Measurements from ENCODE around the gene HAL.

DNA sequence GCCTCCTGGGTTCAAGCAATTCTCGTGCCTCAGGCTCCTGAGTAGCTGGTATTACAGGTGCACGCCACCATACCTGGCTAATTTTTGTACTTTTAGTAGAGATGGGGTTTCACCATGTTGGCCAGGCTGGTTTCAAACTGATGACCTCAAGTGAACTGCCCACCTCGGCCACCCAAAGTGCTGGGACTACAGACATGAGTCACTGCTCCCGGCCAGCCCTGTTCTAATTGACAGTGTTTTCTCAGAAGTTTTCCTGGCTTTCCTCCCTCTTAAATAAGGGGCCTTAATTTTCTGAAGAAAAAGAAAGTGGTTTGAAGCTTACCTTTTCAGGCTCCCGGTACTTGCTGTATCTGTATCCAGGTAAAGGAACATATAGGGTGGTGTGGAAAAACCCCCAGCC lies 1.7 kb downstream of the HAL start:
- TF ChIP-seq, protein P1, sequence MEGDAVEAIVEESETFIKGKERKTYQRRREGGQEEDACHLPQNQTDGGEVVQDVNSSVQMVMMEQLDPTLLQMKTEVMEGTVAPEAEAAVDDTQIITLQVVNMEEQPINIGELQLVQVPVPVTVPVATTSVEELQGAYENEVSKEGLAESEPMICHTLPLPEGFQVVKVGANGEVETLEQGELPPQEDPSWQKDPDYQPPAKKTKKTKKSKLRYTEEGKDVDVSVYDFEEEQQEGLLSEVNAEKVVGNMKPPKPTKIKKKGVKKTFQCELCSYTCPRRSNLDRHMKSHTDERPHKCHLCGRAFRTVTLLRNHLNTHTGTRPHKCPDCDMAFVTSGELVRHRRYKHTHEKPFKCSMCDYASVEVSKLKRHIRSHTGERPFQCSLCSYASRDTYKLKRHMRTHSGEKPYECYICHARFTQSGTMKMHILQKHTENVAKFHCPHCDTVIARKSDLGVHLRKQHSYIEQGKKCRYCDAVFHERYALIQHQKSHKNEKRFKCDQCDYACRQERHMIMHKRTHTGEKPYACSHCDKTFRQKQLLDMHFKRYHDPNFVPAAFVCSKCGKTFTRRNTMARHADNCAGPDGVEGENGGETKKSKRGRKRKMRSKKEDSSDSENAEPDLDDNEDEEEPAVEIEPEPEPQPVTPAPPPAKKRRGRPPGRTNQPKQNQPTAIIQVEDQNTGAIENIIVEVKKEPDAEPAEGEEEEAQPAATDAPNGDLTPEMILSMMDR (IDR thresholded peaks at IDR 0.05; ENCODE audit: low read depth, low read length): no peak
- no peak for TF ChIP-seq EZH2phosphoT487 (IDR thresholded peaks at IDR 0.05; ENCODE audit: low read depth)

All from OCI-LY3 (cell line).